ENCODE measurements around the gene PPRC1.

PPRC1 gene

DNA sequence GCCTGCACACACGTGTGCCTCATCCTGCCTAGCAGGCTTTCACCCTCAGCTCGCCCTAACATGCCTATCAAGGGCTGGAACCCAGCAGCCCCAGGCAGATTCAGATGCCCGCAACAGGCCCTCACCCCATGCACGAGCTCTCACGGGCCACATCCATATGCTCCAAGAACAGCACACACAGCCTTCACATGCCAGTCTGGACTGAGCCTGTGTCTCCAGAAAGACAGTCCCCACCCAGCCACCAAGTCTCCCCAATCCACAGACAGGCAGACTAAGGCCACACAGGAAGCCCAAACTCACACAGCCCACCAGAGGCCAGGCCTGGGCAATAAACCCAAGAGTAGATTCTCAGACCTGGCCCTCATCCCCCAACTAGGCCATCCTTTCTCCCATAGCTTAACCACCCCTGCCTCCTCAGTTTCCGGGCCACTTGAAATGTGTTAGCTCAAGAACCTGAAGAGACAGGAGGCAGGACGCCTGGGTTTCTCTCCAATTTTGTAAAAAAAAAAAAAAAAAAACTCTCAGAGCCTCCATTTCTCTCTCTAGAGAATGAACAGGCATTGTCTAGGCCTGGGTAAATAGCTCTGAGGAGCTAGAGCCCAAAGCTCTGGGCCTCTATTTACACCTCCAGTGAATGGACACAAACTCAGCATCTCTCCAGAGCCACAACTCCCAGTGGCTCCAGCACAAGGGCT, 19.4 kb upstream of the PPRC1 start:
- Histone ChIP-seq H3K9ac (ENCODE audit: insufficient read length, low read depth) (peak overlapping the region; percentile 91), H3K4me3 (ENCODE audit: insufficient read length, low read depth) (peak overlapping the region; percentile 66), H3K27me3 (ENCODE audit: insufficient read depth, insufficient read length) (no peaks in the 10 kb centered on the region), H3K4me1 (ENCODE audit: insufficient read depth, insufficient read length) (peaks cover 8% of the 10 kb centered on the region), H3K9me3 (ENCODE audit: insufficient read depth, low read length) (no peaks in the 10 kb centered on the region), H3K36me3 (ENCODE audit: insufficient read depth, insufficient read length, low read length) (peaks cover 45% of the 10 kb centered on the region)
- DNase-seq (ENCODE audit: low read depth, low spot score), result no peak
- TF ChIP-seq ZNF274 (IDR thresholded peaks at IDR 0.05; ENCODE audit: low read depth, low read length) (no peak), SUZ12 (IDR thresholded peaks at IDR 0.05; ENCODE audit: extremely low read depth, insufficient read depth, insufficient read length) (no peak), YY1 (IDR thresholded peaks at IDR 0.05; ENCODE audit: insufficient read depth, insufficient read length) (no peak)

DNA sequence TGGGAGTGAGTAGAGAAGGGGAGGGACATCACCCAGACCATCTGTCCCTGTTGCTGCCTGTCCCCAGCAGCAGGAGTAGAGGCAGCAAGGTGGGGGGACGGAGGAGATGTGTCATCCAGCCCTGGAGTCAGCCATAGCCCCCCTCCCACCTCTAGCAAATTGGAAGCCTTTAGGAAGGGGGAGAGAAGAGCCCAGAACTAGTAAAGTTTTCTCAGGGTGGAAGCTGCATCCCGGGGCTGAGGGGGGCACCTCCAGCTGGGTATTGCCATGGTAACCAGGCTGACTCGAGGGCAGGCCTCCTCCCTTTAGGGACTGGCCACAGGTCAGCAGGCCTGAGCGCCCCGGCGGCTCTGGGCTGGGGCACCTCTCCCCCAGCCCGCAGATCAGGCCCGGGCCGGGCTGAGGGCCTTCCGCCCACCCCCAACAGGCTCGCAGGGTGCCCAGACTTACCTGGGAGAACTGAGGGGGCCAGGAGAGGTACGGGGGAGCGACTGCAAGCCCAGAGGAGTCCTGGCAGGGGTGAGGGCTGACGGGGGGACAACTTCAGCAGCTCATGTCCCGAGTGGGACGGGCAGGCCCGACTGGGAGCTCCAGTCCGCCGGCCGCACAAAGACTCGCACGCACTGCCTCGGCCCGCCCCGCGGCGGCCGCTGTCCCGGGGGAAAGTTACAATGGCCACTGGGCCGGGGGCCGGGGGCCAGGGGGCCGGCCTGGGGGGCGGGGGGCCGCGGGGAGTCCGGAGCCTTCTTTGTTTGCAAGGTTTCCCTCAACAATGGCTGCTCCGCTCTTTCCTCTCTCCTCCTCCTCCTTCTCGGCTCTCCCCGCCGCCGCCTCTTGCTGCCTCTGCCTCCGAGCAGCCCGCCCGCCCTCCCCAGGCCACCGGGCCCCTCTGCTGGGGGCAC, 18.6 kb upstream of the PPRC1 start:
- no peak for DNase-seq (ENCODE audit: low read depth, low spot score)
- peaks cover 8% of the 10 kb centered on the region for H3K4me1 ChIP-seq (ENCODE audit: insufficient read depth, insufficient read length)
- TF ChIP-seq YY1 (IDR thresholded peaks at IDR 0.05; ENCODE audit: insufficient read depth, insufficient read length), result no peak
- TF ChIP-seq SUZ12 (IDR thresholded peaks at IDR 0.05; ENCODE audit: extremely low read depth, insufficient read depth, insufficient read length), result no peak
- TF ChIP-seq ZNF274 (IDR thresholded peaks at IDR 0.05; ENCODE audit: low read depth, low read length), result no peak

DNA sequence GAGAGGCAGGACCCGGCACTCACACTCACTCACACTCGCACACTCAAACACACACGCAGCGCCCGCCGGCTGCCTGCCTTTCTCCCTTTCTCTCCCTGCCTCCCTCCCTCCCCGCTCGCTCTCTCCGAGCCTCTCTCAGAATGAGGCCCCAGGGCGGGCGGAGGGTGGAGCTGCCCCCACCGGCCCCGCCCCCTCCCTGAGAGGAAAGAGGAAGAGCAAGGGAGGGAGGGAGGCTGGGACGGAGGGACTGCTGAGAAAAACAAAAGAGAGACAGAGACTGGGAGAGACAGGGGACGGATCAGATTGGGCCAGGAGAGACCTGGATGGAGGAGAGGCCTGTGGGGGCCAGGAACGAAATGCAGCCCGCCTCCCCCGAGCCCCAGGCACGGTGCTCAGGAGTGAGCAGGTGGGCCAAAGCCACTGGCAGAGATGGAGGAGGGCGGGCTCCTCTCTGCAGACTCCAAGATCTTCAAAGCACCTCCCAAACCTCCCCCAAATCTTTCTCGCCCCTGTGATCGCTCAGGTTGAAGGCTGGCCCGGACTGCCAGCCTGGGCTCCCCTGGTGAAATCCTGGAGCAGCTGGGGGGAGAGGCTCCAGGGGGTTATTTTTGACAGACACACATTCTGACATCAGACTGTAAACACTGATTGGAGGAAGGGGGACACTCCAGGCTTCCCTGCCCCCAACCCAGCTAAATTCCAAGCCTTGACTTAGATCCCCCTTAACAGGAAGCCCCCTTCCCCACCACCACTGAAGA, 17.8 kb upstream of the PPRC1 start:
- TF ChIP-seq ZNF274 (IDR thresholded peaks at IDR 0.05; ENCODE audit: low read depth, low read length) (no peak), YY1 (IDR thresholded peaks at IDR 0.05; ENCODE audit: insufficient read depth, insufficient read length) (no peak), SUZ12 (IDR thresholded peaks at IDR 0.05; ENCODE audit: extremely low read depth, insufficient read depth, insufficient read length) (no peak)
- Histone ChIP-seq H3K4me3 (ENCODE audit: insufficient read length, low read depth) (peak overlapping the region; percentile 66), H3K9ac (ENCODE audit: insufficient read length, low read depth) (peak overlapping the region; percentile 70), H3K36me3 (ENCODE audit: insufficient read depth, insufficient read length, low read length) (peaks cover 32% of the 10 kb centered on the region), H3K27me3 (ENCODE audit: insufficient read depth, insufficient read length) (no peaks in the 10 kb centered on the region), H3K9me3 (ENCODE audit: insufficient read depth, low read length) (no peaks in the 10 kb centered on the region), H3K4me1 (ENCODE audit: insufficient read depth, insufficient read length) (peaks cover 8% of the 10 kb centered on the region)
- DNase-seq (ENCODE audit: low read depth, low spot score), result peak; percentile 80

More for the DNA sequence above, 18.6 kb upstream of the PPRC1 start:
- no peaks in the 10 kb centered on the region for H3K27me3 ChIP-seq (ENCODE audit: insufficient read depth, insufficient read length)
- peaks cover 40% of the 10 kb centered on the region for H3K36me3 ChIP-seq (ENCODE audit: insufficient read depth, insufficient read length, low read length)
- peak overlapping the region; percentile 91 for H3K9ac ChIP-seq (ENCODE audit: insufficient read length, low read depth)
- H3K9me3 ChIP-seq (ENCODE audit: insufficient read depth, low read length), result no peaks in the 10 kb centered on the region
- H3K4me3 ChIP-seq (ENCODE audit: insufficient read length, low read depth), result peak overlapping the region; percentile 66

DNA sequence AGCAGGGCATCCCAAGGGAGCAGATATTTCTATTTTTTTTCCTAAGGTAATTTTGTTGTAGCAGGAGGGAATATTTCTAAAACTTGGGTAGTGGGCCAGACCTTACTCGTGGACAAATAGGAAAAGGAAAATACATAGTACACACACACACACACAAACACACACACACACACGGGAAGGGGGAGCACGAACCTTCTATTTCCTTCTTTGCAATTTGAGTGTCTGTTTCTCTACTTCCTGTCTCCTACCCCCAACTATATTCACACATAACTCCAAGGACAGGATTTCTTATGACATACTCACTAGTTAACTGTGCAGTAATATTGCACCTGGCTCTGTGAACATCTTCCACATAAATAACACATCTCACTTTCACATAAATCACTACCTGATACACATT, 17.1 kb upstream of the PPRC1 start:
- H3K9ac ChIP-seq (ENCODE audit: insufficient read length, low read depth), result peak overlapping the region; percentile 70
- H3K9me3 ChIP-seq (ENCODE audit: insufficient read depth, low read length), result no peaks in the 10 kb centered on the region
- TF ChIP-seq YY1 (IDR thresholded peaks at IDR 0.05; ENCODE audit: insufficient read depth, insufficient read length) (no peak), SUZ12 (IDR thresholded peaks at IDR 0.05; ENCODE audit: extremely low read depth, insufficient read depth, insufficient read length) (no peak), ZNF274 (IDR thresholded peaks at IDR 0.05; ENCODE audit: low read depth, low read length) (no peak)
- H3K27me3 ChIP-seq (ENCODE audit: insufficient read depth, insufficient read length), result no peaks in the 10 kb centered on the region
- H3K4me1 ChIP-seq (ENCODE audit: insufficient read depth, insufficient read length), result peaks cover 8% of the 10 kb centered on the region
- no peak overlapping the region for H3K4me3 ChIP-seq (ENCODE audit: insufficient read length, low read depth)
- DNase-seq (ENCODE audit: low read depth, low spot score), result no peak
- peaks cover 24% of the 10 kb centered on the region for H3K36me3 ChIP-seq (ENCODE audit: insufficient read depth, insufficient read length, low read length)

DNA sequence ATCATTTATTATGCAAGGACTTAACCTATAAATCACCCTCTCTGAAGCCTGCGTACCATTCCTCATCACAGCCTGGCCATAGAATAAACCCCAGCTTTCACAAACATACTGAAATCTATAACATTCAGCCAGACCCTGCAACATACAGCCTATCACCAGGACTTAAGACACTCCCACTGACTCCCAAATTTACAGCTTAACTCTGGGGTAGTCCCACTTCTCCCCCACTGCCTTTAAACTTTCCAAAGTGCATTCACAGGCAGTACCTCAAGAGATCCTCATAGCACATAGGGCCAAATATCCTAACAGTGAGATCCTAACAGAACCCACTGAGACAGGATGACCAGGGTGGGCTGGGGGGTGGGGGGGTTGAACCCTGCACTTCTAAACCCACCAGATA, 16.2 kb upstream of the PPRC1 start:
- Histone ChIP-seq H3K9me3 (ENCODE audit: insufficient read depth, low read length) (no peaks in the 10 kb centered on the region), H3K36me3 (ENCODE audit: insufficient read depth, insufficient read length, low read length) (peaks cover 15% of the 10 kb centered on the region), H3K27me3 (ENCODE audit: insufficient read depth, insufficient read length) (no peaks in the 10 kb centered on the region), H3K4me1 (ENCODE audit: insufficient read depth, insufficient read length) (peaks cover 6% of the 10 kb centered on the region), H3K9ac (ENCODE audit: insufficient read length, low read depth) (peak overlapping the region; percentile 51), H3K4me3 (ENCODE audit: insufficient read length, low read depth) (peak overlapping the region; percentile 9)
- no peak for TF ChIP-seq YY1 (IDR thresholded peaks at IDR 0.05; ENCODE audit: insufficient read depth, insufficient read length)
- DNase-seq (ENCODE audit: low read depth, low spot score), result no peak

DNA sequence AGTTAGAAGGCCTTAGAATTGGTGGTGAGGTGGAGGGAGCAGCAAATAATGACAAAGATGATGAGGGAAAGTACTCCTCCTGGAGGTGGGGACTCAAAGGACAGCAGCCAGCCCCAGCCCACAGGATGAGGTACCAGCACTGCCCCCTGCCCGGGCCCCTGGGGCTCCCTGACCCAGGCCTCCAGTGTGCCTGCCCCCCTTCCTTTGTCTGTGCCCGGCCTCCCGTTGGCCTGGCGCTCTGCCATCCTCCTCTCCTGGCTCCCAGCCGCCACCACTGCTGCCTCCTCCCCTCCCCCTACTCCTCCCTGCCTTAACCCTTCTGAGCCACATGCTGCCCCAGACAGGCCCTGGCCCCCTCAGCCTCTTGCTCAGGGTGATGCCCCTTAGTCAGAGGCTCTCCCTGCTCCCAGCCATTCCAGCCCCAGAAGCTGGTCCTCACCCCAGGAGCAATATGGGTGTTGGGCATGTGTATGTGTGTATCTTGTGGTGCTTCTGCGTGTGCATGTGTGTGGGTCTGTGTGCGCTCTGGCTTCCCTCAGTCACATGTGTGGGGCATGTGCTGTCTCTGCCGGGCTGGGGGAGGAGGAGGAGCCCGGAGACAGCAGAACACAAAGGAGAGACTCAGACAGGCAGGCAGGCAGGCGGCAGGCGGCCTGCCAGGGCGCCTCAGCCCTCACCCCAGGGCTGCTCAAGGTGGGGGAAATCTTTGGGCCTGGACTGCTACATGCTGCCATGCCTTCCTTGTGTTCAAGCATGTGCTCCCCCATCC, 15.3 kb upstream of the PPRC1 start:
- peaks cover 7% of the 10 kb centered on the region for H3K36me3 ChIP-seq (ENCODE audit: insufficient read depth, insufficient read length, low read length)
- H3K9me3 ChIP-seq (ENCODE audit: insufficient read depth, low read length), result no peaks in the 10 kb centered on the region
- TF ChIP-seq ZNF274 (IDR thresholded peaks at IDR 0.05; ENCODE audit: low read depth, low read length) (no peak), SUZ12 (IDR thresholded peaks at IDR 0.05; ENCODE audit: extremely low read depth, insufficient read depth, insufficient read length) (no peak), YY1 (IDR thresholded peaks at IDR 0.05; ENCODE audit: insufficient read depth, insufficient read length) (no peak)
- peak overlapping the region; percentile 21 for H3K4me3 ChIP-seq (ENCODE audit: insufficient read length, low read depth)
- peak overlapping the region; percentile 51 for H3K9ac ChIP-seq (ENCODE audit: insufficient read length, low read depth)
- no peak for DNase-seq (ENCODE audit: low read depth, low spot score)
- H3K4me1 ChIP-seq (ENCODE audit: insufficient read depth, insufficient read length), result peaks cover 6% of the 10 kb centered on the region
- H3K27me3 ChIP-seq (ENCODE audit: insufficient read depth, insufficient read length), result no peaks in the 10 kb centered on the region
